Measurements from ENCODE around the gene ELP4.

The ELP4 gene

GRCh38 chr11:31824879-31825837 lies 315.6 kb downstream of the ELP4 start:
- TF ChIP-seq CTCF (IDR thresholded peaks at IDR 0.05; ENCODE audit: control insufficient read depth, extremely low read depth, insufficient read depth), result no peak
- DNase-seq (ENCODE audit: low read depth), result no peak
- no peak overlapping the region for H3K4me3 ChIP-seq (ENCODE audit: low read depth, low read length)

DNA sequence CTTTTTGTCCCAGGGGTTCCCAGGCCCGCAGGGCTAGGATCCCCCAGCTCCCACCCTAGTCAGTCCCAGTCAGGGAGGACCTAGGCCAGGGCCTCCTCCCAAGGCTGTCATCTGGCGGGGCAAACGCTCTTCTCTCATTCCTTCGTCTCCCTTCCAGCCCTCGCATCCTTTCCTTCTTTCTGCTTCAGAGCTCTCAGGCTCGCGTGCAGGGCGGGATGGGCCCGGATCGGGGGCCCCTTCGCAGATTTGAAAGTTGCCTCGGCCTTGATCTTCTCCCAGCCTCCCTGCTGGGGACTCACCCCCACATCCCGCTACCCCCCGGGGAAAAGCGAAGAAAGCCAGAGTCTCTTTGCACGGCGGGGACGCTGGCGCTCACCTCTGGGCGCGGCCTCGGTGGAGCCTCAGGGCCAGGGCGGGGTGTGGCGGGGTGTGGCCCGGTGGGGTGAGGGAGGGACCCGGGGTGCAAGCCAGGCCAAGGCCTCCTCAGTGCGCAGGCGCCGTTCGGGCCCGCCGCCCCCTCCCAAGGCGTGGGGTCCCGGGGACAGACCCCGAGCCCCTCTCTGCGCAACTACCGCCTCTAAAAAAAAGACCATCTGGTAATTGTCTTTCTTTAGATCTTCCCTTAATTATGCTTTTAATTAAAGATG lies 316.4 kb downstream of the ELP4 start:
- no peak for TF ChIP-seq CTCF (IDR thresholded peaks at IDR 0.05; ENCODE audit: control insufficient read depth, extremely low read depth, insufficient read depth)
- H3K4me3 ChIP-seq (ENCODE audit: low read depth, low read length), result no peak overlapping the region
- DNase-seq (ENCODE audit: low read depth), result no peak

GRCh38 chr11:31826536-31827438 lies 317.2 kb downstream of the ELP4 start:
- DNase-seq (ENCODE audit: low read depth), result no peak
- no peak overlapping the region for H3K4me3 ChIP-seq (ENCODE audit: low read depth, low read length)

DNA sequence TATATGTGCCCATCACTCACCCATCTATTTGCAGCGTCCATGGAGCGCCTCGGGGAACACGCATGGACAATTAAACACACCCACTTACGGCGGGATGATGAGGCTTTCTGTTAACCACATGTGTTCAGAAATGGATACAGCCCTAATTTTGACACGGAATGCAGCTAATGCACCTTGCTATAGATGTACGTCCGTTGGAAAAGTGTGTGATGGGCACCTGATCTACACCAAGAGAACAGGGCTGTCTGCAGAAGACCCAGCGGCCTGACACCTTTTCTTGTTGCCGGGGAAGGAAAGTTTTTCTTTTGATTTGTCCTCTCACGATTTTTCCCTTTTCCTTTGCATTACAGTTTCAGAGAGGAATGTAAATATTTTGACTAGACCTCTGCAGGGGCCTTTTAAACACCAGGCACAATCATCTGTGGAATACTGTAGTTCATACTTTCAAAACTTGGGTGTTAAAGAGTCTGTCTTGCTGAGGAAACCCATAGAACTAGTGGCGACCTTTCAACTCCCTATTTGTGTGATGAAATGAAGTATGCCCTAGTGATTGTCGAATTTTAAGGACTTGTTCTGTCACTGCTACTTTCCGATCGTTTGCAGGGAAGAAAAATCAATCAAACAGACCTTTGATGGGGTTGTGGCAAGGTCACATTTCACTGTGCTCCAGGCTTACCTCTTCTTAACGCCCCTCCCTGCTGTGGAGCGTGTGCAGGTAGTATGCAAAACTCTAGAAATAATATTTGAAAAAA lies 318.1 kb downstream of the ELP4 start:
- no peak overlapping the region for H3K4me3 ChIP-seq (ENCODE audit: low read depth, low read length)
- no peak for DNase-seq (ENCODE audit: low read depth)
- no peak for TF ChIP-seq CTCF (IDR thresholded peaks at IDR 0.05; ENCODE audit: control insufficient read depth, extremely low read depth, insufficient read depth)

More at GRCh38 chr11:31826536-31827438, 317.2 kb downstream of the ELP4 start:
- TF ChIP-seq CTCF (IDR thresholded peaks at IDR 0.05; ENCODE audit: control insufficient read depth, extremely low read depth, insufficient read depth), result no peak

GRCh38 chr11:31828217-31828616 lies 318.6 kb downstream of the ELP4 start:
- no peak overlapping the region for H3K4me3 ChIP-seq (ENCODE audit: low read depth, low read length)
- DNase-seq (ENCODE audit: low read depth), result no peak
- TF ChIP-seq CTCF (IDR thresholded peaks at IDR 0.05; ENCODE audit: control insufficient read depth, extremely low read depth, insufficient read depth), result no peak

GRCh38 chr11:31830406-31830805 lies 320.8 kb downstream of the ELP4 start:
- TF ChIP-seq CTCF (IDR thresholded peaks at IDR 0.05; ENCODE audit: control insufficient read depth, extremely low read depth, insufficient read depth), result no peak
- DNase-seq (ENCODE audit: low read depth), result no peak
- H3K4me3 ChIP-seq (ENCODE audit: low read depth, low read length), result no peak overlapping the region
